PC-9 (cell line): Measurements from ENCODE around the gene EGF. TPM values are rescaled to one million over a fixed set of nuclear protein-coding genes. Genes with fewer than 3 reads are reported as not detected.

Source experiments
- BruUV-seq: library from RNA; stranded (reverse); fragments of 400-500 nt; replicated peaks from 2 replicates; lab custom pipeline; 2021; lab: Mats Ljungman, UMichigan
- CTCF ChIA-PET: fragments of 300-600 bp; sonication (Branson Sonifier 250); formaldehyde crosslinking; loops from one replicate; lab custom pipeline; 2022; ENCODE audit warnings: antibody characterized with exemption; lab: Charles Lee
- POLR2A ChIA-PET: fragments of 300-600 bp; sonication (Branson Sonifier 250); formaldehyde crosslinking; loops from one replicate; lab custom pipeline; 2022; ENCODE audit warnings: antibody characterized with exemption; ENCODE audit not compliant: unreplicated experiment; lab: Charles Lee
- DNase-seq, 2 experiments: peaks; one replicate each; pipeline versions ENCODE4 v3.0.0 to v3.0.0-alpha.2; 2015 to 2022; ENCODE audit warnings: mixed read lengths in 1 of 2
- H2AFZ ChIP-seq: fragments of 200-600 bp; sonication (generic); 2 replicates; pipeline ENCODE4 v1.8.1; 2017; ENCODE audit warnings: antibody characterized with exemption
- H3F3A ChIP-seq: fragments of 200-600 bp; sonication (generic); 2 replicates; pipeline ENCODE4 v1.8.1; 2017; ENCODE audit warnings: antibody characterized with exemption, mild to moderate bottlenecking, low read depth; ENCODE audit not compliant: insufficient read depth
- H3K27ac ChIP-seq: fragments of 200-600 bp; sonication (generic); 2 replicates; pipeline ENCODE4 v1.6.1; 2016; ENCODE audit warnings: mixed run types
- H3K27me3 ChIP-seq: fragments of 200-600 bp; sonication (generic); 2 replicates; pipeline ENCODE4 v1.6.1; 2016; ENCODE audit warnings: low read depth, mixed run types; ENCODE audit not compliant: insufficient read depth
- H3K36me3 ChIP-seq: fragments of 200-600 bp; sonication (generic); 2 replicates; pipeline ENCODE4 v1.6.1; 2016; ENCODE audit warnings: low read depth, mixed run types
- H3K4me1 ChIP-seq: fragments of 200-600 bp; sonication (generic); replicated peaks from 2 replicates; pipeline ENCODE4 v1.6.1; 2016; ENCODE audit warnings: mixed run types; ENCODE audit not compliant: insufficient read depth
- H3K4me2 ChIP-seq: fragments of 200-600 bp; sonication (generic); 2 replicates; pipeline ENCODE4 v1.6.1; 2017; ENCODE audit warnings: mixed run types
- H3K4me3 ChIP-seq: fragments of 200-600 bp; sonication (generic); 2 replicates; pipeline ENCODE4 v1.6.1; 2016; ENCODE audit warnings: mixed run types
- H3K79me2 ChIP-seq: fragments of 200-600 bp; sonication (generic); 2 replicates; pipeline ENCODE4 v1.6.1; 2017; ENCODE audit warnings: low read depth, mixed run types
- H3K9me2 ChIP-seq: fragments of 200-600 bp; sonication (generic); 2 replicates; pipeline ENCODE4 v1.8.1; 2017; ENCODE audit warnings: mild to moderate bottlenecking; ENCODE audit not compliant: insufficient read depth
- H3K9me3 ChIP-seq: fragments of 200-600 bp; sonication (generic); 2 replicates; pipeline ENCODE4 v1.8.1; 2016; ENCODE audit warnings: low read depth; ENCODE audit not compliant: insufficient read depth
- H4K20me1 ChIP-seq: fragments of 200-600 bp; sonication (generic); 2 replicates; pipeline ENCODE4 v1.8.1; 2017; ENCODE audit not compliant: insufficient read depth
- EZH2 ChIP-seq: fragments of 200-600 bp; sonication (generic); IDR thresholded peaks from 2 replicates; pipeline ENCODE4 v1.8.0; 2017; ENCODE audit warnings: antibody characterized with exemption, low read depth
- intact Hi-C: fragments of 100-400 bp; cut with micrococcal nuclease; formaldehyde crosslinking; loops from one replicate; pipeline ENCODE4 v1.10.0; 2022; ENCODE audit not compliant: unreplicated experiment
- total RNA-seq: library from RNA; stranded (reverse); gene quantifications from 2 replicates; pipeline ENCODE4 v1.2.3, GENCODE V29; 2021
- TF ChIP-seq, protein P1 (sequence below): fragments of 200-600 bp; sonication (generic); conservative IDR thresholded peaks from 2 replicates; pipeline ENCODE4 v1.6.1; 2017; ENCODE audit warnings: mixed run types, antibody characterized with exemption, mild to moderate bottlenecking, moderate library complexity

The EGF gene
- total RNA-seq, 1 experiment from 2014 or later, result 20.4 TPM

DNA sequence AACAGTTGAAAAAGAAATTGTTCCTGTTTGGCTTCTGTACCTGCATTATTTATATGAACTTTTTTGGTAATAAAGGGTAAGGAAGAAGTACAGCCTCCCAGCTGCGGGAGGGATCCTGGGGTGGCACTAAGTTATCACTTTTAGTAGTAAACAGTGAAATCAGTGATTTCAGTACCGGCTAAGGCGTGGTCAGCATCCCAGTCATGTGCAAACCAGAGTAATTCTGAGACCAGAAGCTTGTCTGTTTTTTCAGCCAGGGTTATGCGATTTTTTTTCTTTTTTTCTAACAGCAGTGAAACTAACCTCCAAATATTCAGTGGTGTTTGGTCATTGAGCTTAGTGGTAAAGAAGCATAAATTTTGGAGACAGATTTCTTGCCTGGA is 3.3 kb downstream of the EGF start:
- intact Hi-C loops, result loop anchor here (10.0 kb wide), 1 partner anchor 211 kb away; the partner anchor contains the start of gene CASP6
- Histone ChIP-seq H3K27me3 (no peaks in the 10 kb centered on the region), H3K4me3 (no peak overlapping the region), H4K20me1 (no peaks in the 10 kb centered on the region), H3K9me3 (no peaks in the 10 kb centered on the region), H3K4me1 (peaks cover 9% of the 10 kb centered on the region; the same call in 1 of the 2 replicates), H3K9me2 (no peaks in the 10 kb centered on the region), H3K27ac (no peak overlapping the region), H3K79me2 (no peaks in the 10 kb centered on the region), H3K36me3 (no peaks in the 10 kb centered on the region), H3F3A (no peaks in the 10 kb centered on the region), H3K4me2 (no peak overlapping the region), H2AFZ (no peak overlapping the region)
- DNase-seq, result no peak
- ChIA-PET CTCF (no interaction called here), POLR2A (interaction anchor here (0.5 kb wide), 1 partner anchor 388 kb away, joined by 8 read pairs; no protein-coding TSS in a partner anchor)
- TF ChIP-seq EZH2, result no peak
- TF ChIP-seq, protein P1, sequence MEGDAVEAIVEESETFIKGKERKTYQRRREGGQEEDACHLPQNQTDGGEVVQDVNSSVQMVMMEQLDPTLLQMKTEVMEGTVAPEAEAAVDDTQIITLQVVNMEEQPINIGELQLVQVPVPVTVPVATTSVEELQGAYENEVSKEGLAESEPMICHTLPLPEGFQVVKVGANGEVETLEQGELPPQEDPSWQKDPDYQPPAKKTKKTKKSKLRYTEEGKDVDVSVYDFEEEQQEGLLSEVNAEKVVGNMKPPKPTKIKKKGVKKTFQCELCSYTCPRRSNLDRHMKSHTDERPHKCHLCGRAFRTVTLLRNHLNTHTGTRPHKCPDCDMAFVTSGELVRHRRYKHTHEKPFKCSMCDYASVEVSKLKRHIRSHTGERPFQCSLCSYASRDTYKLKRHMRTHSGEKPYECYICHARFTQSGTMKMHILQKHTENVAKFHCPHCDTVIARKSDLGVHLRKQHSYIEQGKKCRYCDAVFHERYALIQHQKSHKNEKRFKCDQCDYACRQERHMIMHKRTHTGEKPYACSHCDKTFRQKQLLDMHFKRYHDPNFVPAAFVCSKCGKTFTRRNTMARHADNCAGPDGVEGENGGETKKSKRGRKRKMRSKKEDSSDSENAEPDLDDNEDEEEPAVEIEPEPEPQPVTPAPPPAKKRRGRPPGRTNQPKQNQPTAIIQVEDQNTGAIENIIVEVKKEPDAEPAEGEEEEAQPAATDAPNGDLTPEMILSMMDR, result no peak
- no TSS peak for BruUV-seq

DNA sequence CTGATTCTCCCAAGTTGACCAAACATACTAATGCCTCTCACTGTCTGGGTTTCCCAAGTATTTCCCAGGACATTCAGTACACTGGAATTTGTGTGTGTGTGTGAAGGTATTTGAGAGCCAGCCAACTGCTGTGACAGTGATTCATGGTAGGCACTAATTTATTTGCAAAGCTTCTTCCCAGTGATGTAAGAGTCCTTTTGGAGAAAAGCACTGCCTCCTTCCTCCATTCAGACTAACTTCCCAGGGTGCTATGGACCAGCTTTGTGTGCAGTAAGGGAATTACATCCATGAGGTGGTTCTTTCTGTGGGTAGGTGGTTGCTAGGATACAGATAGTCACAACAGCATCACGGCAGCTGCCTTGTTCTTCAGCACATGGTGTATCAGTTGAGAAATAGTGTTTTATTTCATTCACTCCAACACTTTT is 8.7 kb downstream of the EGF start:
- H3K4me2 ChIP-seq, result no peak overlapping the region
- ChIA-PET CTCF (no interaction called here), POLR2A (no interaction called here)
- H3K36me3 ChIP-seq, result no peaks in the 10 kb centered on the region
- H3K4me3 ChIP-seq, result no peak overlapping the region
- H4K20me1 ChIP-seq, result no peaks in the 10 kb centered on the region
- no peak for TF ChIP-seq EZH2
- TF ChIP-seq, protein P1, result no peak
- no peak overlapping the region for H3K27ac ChIP-seq
- no peak overlapping the region for H2AFZ ChIP-seq
- no TSS peak for BruUV-seq
- H3K79me2 ChIP-seq, result no peaks in the 10 kb centered on the region
- intact Hi-C loops, result loop anchor here (5.0 kb wide), 1 partner anchor 94 kb away; the partner anchor contains the start of gene RRH
- H3F3A ChIP-seq, result no peaks in the 10 kb centered on the region
- no peaks in the 10 kb centered on the region for H3K27me3 ChIP-seq
- H3K4me1 ChIP-seq, result no peaks in the 10 kb centered on the region
- H3K9me2 ChIP-seq, result no peaks in the 10 kb centered on the region
- H3K9me3 ChIP-seq, result no peaks in the 10 kb centered on the region
- peak in 1 of 2 experiments; percentile 82 for DNase-seq

DNA sequence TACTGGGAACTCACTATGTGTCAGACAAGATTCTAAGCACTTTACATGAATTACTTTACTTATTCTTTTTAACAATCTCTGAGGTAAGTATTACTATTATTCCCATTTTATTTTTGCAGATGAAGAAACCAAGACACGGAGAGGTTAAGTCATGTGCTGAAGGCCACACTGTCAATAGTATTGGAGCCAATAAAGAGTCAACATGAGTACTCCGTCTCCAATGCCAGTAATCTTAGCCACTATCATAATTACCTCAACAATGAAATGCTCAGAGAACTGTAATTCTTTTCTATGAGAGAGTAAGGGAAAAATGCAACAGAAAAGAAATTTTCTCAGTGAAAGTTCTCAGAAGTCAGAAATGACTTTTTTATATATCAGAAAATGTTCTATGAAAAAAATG is 12.7 kb downstream of the EGF start:
- Histone ChIP-seq H3K4me2 (no peak overlapping the region), H3K4me3 (no peak overlapping the region), H3K79me2 (no peaks in the 10 kb centered on the region), H3K27me3 (no peaks in the 10 kb centered on the region), H3K4me1 (peaks cover 5% of the 10 kb centered on the region; the same call in 1 of the 2 replicates), H4K20me1 (no peaks in the 10 kb centered on the region), H3K9me3 (no peaks in the 10 kb centered on the region), H3K27ac (no peak overlapping the region), H3K36me3 (no peaks in the 10 kb centered on the region), H3F3A (no peaks in the 10 kb centered on the region), H3K9me2 (no peaks in the 10 kb centered on the region), H2AFZ (no peak overlapping the region)
- TF ChIP-seq EZH2, result no peak
- TF ChIP-seq, protein P1, result no peak
- ChIA-PET CTCF (no interaction called here), POLR2A (no interaction called here)
- intact Hi-C loops, result no loop called here
- DNase-seq, result no peak
- no TSS peak for BruUV-seq
